NT2/D1 (cell line): ENCODE measurements around the gene HOXA2.

Experiments used
- SUZ12 ChIP-seq: IDR thresholded peaks from 2 replicates; pipeline ENCODE4 v1.6.1; 2011; ENCODE audit not compliant: insufficient read length, insufficient read depth; ENCODE audit errors: extremely low read depth
- YY1 ChIP-seq: IDR thresholded peaks from 2 replicates; pipeline ENCODE4 v1.6.1; 2011; ENCODE audit not compliant: insufficient read length, insufficient read depth
- ZNF274 ChIP-seq: IDR thresholded peaks from 2 replicates; pipeline ENCODE4 v1.6.1; 2011; ENCODE audit warnings: mild to moderate bottlenecking, low read depth, low read length

DNA sequence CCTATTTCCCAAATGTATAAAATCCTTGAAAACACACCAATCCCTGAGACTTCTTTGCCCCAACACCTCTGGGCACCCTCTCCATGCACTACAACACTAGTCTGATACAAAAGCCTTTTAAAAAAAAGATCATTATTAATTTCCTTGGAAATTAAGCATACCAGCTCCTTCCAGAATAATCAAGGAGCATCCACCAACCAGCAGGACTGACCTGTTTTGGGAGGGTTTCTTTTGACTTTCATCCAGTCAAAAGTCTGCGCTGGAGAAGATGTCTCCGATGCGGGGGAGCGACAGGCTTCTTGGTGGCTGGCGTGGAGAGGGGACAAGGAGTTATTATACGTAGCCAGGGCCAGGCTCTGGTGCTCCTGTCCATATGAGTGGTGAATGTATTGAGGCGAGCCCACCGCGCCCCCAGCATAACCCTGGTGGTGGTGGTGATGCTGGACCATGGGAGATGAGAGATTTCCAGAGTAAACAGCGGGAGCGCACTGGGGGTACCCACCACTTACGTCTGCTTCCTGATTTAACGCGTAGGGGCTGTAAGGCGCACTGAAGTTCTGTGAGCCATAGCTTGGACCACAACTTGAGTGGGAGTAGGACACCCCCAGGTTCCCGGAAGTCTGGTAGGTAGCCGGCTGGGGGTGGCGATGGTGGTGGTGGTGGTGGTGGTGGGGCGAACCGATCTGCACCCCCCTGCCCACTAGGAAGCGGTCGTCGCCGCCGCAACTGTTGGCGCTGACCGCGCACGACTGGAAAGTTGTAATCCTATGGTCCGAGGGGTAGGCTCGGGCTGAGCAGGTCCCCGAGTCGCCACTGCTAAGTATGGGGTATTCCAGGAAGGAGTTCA lies 7.2 kb downstream of the HOXA2 start:
- TF ChIP-seq ZNF274 (no peak), YY1 (no peak), SUZ12 (no peak)
